NCI-H1092 (cell line): ENCODE data around the gene ATP12A.

ENCODE experiments used
- DNase-seq: peaks from one replicate; lab custom pipeline; 2025; lab: John Stamatoyannopoulos, UW

The ATP12A gene

DNA sequence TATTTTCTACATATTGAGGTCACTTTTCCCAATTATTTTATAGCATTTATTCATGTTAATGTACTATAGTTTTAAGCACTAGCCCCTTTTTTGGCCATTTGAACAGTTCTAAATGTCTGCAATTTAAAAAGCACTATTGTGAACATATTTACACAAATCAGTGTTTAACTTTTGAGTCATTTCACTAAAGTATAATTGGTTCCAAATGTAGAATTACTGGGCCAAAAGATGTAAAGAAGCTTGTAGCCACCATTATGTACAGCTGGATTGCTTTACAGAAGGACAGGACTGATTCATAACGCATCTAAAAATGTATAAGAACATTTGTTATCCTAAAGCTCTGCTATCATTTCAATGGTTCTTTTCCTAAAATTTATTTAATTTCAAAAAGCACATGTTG lies 16.6 kb upstream of the ATP12A start:
- no peak for DNase-seq

DNA sequence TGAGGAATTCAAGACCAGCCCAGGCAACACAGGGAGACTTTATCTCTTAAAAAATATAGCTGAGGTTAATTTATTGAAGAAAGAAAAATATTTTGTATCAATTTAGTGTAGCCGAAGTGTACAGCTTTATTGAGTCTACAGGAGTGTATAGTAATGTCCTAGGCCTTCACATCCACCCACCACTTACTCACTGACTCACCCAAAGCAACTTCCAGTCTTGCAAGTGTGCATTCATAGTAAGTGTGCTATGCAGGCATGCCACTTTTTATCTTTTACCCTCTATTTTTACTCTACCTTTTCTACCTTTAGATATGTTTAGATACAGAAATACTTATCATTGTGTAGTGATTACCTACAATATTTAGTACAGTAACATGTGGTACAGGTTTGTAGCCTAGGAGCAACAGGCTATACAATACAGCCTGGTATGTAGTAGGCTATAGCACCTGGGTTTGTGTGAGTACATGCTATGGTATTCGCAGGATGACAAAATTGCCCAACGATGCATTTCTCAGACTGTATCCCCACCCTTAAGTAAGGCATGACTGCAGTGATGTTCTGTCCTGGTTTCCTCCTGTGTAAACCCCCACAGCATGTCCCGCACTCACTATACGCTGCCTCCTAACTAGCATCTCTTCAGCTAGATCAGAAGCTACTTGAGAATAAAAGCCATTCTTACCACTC lies 15.3 kb upstream of the ATP12A start:
- no peak for DNase-seq

DNA sequence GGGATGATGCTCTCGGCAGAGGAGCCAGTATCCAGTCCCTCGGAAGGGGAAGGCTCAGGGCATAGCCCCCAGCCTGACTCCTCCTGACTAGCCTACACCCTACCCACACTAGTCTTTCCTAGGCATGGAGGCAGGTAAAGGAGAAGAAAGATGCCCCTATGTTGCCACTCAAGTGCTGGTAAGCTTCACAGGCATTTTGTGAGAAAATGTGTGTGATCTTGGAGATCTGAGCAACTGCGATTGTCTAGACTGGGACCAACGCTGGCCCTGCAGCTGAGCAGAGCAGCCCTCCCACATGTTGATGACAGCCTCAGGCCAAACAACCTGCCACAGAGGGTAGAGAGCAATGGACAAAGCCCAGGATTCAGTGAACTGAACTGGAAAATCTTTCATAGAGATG lies 11.7 kb upstream of the ATP12A start:
- no peak for DNase-seq

DNA sequence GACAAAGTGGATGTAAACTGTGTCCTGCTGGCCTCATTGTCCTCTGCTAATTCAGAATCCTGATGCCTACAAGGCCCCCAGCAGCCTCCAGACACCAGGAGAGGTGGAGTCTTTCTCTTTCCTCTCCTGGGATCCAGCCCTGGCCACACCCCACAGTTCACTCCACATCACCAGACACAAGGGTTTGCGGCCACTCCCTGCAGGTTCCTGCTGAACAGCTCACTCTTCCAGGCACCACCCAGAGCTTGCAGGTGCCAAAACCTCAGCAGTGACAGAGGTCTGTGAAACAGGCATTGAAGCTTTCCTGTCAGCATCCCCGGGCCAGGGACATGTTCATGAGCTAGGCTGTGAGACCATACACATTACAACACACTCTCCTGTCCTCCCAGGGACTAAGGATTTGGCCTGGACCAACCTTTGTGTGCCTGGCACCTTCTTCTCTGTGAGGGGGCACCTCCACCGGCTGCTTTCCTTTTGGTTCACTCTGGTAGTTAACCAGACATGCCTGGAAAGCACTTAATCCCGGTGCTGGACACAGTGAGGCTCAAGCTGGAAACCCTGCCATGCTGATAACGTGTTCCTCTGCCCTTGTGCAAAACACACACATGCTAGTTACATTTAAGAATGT lies 11.1 kb upstream of the ATP12A start:
- DNase-seq, result no peak

DNA sequence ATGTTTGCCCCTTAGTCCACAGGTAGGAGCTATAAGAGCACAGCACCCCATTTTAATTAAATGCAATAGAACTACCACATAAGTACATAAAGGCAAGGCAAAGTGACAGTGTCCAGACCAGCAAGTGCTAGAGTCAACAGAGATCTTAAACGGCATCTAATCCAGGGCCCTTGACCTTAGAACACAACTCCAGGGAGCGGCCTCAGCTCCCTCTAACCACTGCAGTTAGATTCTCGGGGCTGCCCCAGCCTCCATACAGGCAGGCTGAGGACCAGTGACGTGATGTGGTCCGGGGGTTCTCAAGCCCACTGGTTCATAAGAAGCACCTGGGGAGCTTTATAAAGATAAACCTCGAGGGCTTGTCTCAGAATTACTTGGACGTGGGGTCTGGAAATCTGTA lies 10.0 kb upstream of the ATP12A start:
- no peak for DNase-seq

DNA sequence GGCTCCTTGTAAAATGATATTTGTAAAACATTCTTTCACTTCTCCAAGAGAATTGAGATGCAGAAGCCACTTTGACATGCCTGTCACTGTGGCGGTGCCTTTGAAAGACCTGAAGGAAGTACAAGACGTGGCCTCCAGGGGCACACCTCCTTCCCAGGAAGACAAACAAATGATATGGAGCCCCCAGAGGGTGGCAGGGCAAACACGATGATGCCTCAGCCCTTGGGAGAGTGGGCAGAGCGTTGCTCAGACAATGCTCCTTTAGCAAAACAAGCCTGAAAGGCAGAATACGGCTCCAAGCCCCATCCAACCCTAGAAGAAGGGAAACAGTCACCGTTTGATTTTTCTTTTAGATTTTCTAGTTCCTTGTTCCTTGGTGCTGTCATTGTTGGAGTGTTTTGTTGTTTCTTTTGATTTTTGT lies 9.2 kb upstream of the ATP12A start:
- no peak for DNase-seq

DNA sequence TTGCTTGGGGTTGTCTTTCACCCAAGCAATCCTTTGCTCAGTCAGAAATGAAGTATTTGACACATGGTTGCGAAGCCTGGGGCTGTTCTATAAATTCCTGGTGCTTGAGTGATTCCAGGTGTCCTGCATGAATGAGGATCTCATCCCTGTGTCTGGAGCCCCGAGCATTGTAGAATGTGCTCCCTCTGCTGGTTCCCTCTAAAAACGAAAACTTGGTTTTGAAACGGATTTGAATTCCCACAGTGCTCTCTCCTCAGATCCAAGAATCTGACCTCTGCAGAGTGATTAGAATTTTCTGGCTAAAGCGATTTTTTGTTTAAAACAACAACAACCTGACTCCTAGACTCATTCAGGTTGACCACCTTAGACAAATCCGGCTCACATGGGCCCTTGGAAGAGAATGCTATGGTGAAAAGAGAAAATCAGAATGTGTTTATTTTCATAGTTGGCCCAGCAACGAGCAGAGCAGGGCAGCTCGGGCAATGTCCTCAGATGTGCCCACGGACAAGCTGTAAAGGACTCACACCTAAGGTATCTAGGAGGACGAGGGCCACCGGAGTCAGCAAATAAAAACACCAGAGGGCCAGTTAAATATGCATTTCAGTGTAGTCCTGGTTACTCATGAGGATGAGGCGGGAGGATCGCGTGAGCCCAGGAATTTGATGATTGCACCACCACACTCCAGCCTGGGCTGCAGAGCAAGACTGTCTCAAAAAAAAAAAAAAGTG lies 8.7 kb upstream of the ATP12A start:
- peak; percentile 14 for DNase-seq

DNA sequence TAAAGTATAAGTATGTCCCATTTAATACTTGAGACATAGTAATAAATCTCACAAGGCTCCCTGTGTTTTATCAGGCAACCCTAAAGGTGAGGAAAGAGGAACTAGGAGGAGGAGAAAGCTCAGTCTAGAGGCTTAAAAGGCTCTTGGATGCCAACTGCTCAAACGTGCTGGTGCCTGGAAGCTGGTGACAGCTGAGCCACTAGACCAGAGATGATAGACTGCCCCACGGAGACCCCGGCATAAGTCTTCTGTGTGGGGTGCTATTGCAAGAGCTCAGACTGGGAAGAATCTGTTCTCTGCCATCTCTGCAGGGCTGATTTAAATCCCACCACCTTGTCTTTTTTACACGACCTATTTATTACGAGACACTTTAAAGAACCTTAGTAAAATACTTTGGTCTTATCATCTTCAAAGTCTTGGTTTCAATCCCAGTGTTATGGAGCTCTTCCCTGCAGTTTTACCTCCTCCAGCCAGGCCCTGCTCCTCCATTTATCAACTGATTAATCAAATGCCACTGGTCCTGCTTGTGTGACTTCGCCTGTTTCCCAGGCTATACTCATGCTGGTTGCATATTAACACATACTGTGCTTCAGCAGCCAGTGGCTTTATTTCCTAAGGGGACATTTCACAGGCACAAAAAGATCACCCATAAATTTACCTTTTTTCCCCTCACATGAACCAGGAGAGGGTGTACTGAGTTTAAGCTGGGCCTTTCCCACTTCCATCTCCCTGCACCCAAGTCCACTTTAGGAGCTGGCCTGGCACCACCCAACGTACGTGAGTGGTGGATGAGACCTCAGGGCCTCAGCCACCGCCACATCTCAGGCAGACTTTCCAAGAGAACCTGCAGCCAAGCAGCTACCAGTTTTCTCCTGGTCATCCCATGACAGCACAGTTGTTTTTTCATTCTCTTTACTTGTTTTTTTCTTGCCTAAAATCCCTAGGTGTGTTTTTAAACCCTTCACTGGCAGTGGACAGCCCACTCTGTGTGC lies 7.8 kb upstream of the ATP12A start:
- no peak for DNase-seq

DNA sequence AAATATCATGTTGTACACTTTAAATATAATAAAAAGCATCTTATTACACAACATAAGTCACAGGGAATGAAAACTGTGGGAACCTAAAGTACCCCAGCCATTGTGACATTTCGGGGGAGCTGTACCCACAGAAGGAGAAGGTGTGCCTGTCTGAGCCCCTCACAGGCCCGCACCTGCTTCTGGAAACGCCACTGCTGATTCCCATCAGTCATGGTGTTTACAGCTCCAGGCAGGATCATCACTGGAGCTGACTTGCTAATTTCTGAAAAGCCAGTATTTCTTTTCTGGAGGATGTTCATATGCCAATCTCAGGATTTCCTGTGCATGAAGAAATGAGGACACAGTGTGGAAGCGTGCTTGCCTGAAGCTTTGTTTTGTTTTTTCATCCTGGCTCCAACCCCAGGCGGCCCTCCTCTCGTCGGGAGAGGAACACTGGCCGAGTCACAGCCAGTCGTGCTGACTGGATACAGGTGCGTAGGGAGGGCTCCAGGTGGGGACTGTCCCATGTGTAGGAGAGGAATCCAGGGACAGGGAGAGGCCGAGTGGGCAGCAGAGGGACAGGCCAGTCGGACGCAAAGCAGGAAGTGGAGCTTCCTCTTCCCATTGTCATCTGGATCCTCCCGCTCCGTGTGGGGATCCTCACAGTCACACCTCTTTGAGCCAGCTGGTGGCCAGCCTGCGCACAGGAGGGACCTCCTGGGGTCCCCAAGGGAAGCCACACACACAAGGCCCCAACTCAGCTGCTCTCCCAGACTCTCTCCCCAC lies 4.2 kb upstream of the ATP12A start:
- no peak for DNase-seq

DNA sequence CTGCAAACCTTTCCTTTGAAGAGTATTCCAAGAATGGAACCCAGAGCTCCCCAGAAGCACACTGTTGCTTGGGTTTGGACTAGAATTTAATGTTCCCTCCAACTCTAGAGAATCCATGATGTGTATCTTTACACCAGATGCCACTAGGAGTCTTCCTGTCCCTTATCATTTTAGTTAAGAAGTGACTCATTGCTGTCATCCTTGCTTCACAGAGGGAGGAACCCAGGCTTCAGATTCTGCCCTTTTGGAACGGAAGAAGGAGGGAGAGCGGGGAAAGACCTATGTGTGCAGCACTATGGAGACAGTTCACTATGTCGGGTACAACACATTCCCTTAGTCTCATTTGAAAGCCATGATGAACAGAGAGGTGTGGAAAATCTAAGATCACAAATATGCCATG lies 2.1 kb upstream of the ATP12A start:
- DNase-seq, result no peak

DNA sequence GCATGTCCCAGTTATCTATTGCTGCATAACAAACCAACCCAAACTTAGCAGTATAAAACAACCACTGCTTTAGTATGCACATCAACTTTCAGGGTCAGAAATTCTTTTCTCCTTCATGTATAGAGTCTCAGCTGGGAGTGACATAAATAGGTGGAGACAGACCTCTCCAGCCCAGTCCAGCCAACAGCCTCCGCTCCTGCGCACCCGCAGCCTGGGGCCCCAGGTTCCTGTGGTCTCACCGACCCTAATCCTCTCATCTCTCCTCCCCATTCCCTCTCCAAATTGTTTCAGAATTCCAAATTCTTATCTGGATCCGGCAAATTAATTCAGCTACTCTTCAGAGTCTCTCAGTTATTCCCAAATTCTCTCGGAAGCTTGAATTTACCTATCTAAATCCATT lies 522 bp upstream of the ATP12A start:
- no peak for DNase-seq

DNA sequence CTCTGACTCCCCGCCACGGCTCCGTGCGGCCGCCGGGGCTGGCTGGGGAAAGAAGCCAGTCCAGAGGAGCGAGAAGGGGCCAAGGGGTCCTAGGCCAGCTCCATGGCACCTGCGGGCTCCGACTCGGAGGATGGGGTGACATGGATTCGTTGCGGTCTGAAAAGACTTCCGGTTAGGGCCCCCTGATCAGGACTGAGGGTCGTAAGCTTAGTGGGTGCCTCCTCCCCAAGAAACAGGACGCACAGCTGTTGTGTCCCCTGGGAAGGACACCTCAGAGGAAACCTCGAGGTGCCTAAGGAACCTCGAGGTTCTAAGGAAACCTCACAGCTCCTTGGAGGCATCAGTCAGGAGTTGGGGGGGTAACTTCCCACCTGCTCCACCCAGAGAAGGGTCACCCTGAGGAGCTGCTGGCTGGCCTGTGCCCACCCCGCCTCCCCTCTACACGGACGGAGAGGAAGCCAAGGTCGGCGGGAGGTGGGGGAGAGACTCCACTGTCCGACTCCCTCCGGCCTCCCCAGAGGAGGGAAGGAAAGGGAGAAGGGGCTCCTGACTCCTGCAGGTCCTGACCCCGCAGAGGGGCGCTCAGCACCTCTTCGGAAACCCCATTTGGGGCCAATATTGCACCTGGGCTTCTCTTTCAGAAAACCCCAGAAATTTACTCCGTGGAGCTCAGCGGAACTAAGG lies 855 bp downstream of the ATP12A start:
- DNase-seq, result no peak

DNA sequence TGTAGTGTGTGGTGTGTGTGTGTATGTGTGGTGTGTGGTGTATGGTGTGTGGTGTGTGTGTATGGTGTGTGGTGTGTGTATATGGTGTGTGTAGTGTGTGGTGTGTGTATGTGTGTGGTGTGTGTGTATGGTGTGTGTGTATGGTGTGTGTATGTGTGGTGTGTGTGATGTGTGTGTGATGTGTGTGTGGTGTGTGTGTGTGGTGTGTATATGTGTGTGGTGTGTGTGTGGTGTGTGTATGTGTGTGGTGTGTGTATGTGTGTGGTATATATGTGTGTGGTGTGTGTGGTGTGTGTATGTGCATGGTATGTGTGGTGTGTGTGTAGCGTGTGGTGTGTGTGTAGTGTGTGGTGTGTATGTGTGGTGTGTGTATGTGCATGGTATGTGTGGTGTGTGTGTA lies 1.7 kb downstream of the ATP12A start:
- no peak for DNase-seq

DNA sequence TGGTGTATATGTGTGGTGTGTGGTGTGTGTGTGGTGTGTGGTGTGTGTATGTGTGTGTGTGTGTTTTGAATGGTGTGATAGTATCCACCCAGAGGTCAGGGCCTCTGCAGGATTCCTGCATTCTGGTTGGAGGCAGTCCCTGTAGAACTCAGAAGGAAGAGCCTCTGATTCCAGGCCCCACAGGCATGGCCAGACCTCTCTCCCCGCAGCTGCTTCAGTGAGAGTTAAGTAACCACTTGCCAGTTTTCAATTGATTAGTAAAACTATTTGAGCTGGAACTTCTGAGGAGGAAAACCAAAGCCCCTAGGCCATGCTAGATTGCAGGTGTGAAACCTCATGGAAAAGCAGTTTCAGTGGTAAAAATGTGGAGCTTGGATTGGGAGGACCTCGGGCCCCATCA lies 2.1 kb downstream of the ATP12A start:
- DNase-seq, result no peak

DNA sequence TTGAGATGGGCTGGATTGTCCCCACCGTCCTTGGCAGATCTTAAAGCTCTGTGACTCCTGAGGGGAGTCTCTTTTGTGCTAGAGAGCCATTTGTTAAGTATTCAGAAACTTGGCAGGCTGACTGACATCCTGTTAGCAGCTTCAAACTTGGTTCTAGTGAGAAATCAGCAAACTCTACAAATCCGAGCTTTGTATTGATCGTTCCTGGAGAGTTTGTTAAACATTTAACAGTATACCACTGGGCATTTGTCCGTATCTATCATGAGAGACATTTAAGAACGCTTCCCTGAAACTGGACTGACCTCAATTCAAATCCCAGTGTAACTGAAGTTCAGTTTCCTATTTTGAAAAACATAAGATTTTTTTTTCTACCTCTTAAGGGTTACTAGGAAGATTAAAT lies 3.1 kb downstream of the ATP12A start:
- DNase-seq, result no peak

DNA sequence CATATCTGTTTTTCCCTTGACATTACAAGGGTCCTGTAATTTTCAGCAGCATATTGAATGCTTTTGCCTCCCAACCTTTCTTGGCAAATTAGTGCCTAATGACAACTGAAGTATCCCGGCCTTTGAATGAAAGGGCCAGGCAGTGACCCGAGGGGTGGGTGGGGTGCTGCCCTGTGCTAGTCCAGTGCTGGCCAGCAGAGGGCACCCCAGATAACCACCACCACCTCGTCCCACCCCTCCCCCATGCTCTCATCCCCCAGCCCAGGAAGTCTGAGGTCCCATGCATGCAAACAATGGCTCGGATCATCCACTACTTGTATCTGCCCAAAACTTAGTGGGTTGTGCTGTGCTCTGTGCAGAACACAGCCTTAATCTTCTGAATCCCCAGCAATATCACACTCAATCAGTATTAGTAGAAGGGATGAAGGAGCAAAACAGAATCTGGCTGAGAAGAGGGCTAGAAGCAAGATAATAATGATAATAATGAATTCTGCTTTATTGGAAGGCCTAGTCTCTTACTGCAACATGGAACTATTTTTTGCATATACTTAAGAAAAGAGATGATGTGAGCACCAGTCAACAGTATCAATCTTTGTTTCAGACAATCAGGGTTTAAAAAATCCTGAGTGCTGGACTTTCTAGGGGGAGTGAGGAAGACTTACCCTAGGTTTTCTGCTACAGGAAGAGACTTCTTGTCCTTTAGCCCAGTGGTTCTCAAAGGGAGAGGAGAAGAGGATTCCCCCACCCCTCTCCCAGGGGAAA lies 3.8 kb downstream of the ATP12A start:
- DNase-seq, result peak; percentile 8

DNA sequence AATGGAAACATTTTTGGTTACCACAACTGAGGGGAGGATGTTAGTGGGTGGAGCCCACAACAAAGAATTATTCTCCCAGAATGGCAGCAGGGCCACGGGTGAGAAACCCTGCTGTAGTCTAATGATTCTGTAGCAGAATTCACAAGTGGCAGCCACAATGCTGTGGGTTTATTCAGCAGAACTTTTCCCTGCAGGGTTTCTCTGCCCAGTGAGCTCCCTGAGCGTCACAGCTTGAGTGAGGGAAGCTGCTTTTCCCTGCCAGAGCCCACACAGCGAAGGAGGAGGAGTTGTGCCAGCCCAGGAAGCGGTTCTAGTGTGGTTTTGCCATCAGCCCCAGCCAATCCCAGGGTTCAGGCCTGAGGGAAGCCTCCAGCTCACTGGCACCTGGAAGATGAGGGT lies 4.4 kb downstream of the ATP12A start:
- DNase-seq, result no peak

DNA sequence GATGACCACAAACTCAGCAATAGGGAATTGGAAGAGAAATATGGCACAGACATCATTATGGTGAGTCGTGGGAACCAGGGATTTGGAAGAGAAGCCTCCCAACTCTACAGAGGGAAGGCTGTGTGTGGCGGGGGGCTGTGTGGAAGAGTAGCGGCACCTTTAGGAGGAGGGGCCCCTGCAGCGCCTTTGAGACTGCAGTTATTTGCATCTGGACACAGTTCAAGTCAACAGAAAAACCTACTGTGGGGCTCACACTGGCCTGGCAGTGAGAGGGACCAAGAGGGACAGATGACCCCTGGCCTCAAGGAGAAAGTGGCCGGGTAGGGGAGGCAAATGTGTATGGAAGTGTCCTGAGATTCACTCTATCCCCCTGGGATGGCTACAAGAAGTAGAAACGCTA lies 5.1 kb downstream of the ATP12A start:
- no peak for DNase-seq

DNA sequence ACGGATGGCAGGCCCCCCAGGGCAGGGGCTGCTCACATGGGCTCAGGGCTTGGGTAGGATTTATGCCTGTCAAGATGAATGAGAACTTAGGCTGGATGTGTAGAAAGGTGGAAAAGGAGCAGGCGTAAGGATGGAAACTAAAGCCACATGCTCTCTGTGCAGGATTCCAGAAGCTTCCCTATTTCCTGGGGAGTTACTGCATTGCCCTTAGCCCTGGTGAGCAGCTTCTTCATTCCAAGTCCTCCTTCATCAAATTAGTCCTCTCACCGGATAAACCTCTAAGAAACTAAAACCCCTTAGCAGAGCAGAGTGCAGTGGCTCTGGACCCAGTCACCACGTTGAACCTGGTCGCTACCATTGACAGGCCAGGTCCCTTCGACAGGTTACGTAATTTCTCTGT lies 7.4 kb downstream of the ATP12A start:
- DNase-seq, result no peak

DNA sequence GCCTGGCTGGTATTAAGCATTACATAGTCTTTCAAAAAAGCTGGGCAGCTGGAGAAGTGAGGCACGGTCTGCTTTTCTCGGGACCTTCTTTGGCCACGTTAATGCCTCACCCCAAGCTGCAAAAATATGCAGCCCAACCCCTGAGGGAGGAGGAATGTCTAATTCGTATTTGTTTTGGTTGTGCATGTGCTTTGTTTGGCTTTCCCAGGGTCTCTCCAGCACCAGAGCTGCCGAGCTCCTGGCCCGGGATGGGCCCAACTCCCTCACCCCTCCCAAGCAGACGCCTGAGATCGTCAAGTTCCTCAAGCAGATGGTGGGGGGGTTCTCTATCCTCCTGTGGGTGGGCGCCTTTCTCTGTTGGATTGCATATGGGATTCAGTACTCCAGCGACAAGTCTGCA lies 7.9 kb downstream of the ATP12A start:
- no peak for DNase-seq
